ENCODE results near the gene EHBP1.

Gene EHBP1

GRCh38 chr2:62928015-62928414 is 222.5 kb downstream of the EHBP1 start:
- no peak overlapping the region for H3K9ac ChIP-seq (ENCODE audit: low read depth, low read length)
- peaks cover 3% of the 10 kb centered on the region; the same call in 1 of the 2 replicates for H3K9me3 ChIP-seq (ENCODE audit: control insufficient read depth, insufficient read depth, low read length)
- peaks cover 4% of the 10 kb centered on the region; the same call in 1 of the 2 replicates for H3K36me3 ChIP-seq (ENCODE audit: control insufficient read depth, insufficient read depth, low read length)
- H3K27ac ChIP-seq (ENCODE audit: low read depth, low read length), result no peak overlapping the region
- no peaks in the 10 kb centered on the region for H3K4me1 ChIP-seq (ENCODE audit: control insufficient read depth, insufficient read depth, low read length)
- H3K4me3 ChIP-seq (ENCODE audit: low read depth, low read length), result no peak overlapping the region
- H3K27me3 ChIP-seq (ENCODE audit: control insufficient read depth, insufficient read depth, low read length), result no peaks in the 10 kb centered on the region

GRCh38 chr2:62931536-62931935 is 226.0 kb downstream of the EHBP1 start:
- no peak overlapping the region for H3K27ac ChIP-seq (ENCODE audit: low read depth, low read length)
- no peak overlapping the region for H3K4me3 ChIP-seq (ENCODE audit: low read depth, low read length)
- no peak overlapping the region for H3K9ac ChIP-seq (ENCODE audit: low read depth, low read length)
- no peaks in the 10 kb centered on the region for H3K27me3 ChIP-seq (ENCODE audit: control insufficient read depth, insufficient read depth, low read length)
- H3K9me3 ChIP-seq (ENCODE audit: control insufficient read depth, insufficient read depth, low read length), result no peaks in the 10 kb centered on the region
- no peaks in the 10 kb centered on the region for H3K36me3 ChIP-seq (ENCODE audit: control insufficient read depth, insufficient read depth, low read length)
- peaks cover 14% of the 10 kb centered on the region for H3K4me1 ChIP-seq (ENCODE audit: control insufficient read depth, insufficient read depth, low read length)

- no peaks in the 10 kb centered on the region for H3K36me3 ChIP-seq (ENCODE audit: control insufficient read depth, insufficient read depth, low read length)
- H3K9ac ChIP-seq (ENCODE audit: low read depth, low read length), result no peak overlapping the region
- H3K27me3 ChIP-seq (ENCODE audit: control insufficient read depth, insufficient read depth, low read length), result no peaks in the 10 kb centered on the region
- no peaks in the 10 kb centered on the region for H3K9me3 ChIP-seq (ENCODE audit: control insufficient read depth, insufficient read depth, low read length)
- H3K4me1 ChIP-seq (ENCODE audit: control insufficient read depth, insufficient read depth, low read length), result peaks cover 14% of the 10 kb centered on the region
- no peak overlapping the region for H3K4me3 ChIP-seq (ENCODE audit: low read depth, low read length)
- no peak overlapping the region for H3K27ac ChIP-seq (ENCODE audit: low read depth, low read length)
Observed at GRCh38 chr2:62933398-62933917, 227.9 kb downstream of the EHBP1 start.

GRCh38 chr2:62934517-62934916 is 229.0 kb downstream of the EHBP1 start:
- Histone ChIP-seq H3K27ac (ENCODE audit: low read depth, low read length) (no peak overlapping the region), H3K4me3 (ENCODE audit: low read depth, low read length) (no peak overlapping the region), H3K27me3 (ENCODE audit: control insufficient read depth, insufficient read depth, low read length) (no peaks in the 10 kb centered on the region), H3K9me3 (ENCODE audit: control insufficient read depth, insufficient read depth, low read length) (no peaks in the 10 kb centered on the region), H3K9ac (ENCODE audit: low read depth, low read length) (no peak overlapping the region), H3K36me3 (ENCODE audit: control insufficient read depth, insufficient read depth, low read length) (no peaks in the 10 kb centered on the region), H3K4me1 (ENCODE audit: control insufficient read depth, insufficient read depth, low read length) (peaks cover 14% of the 10 kb centered on the region)

GRCh38 chr2:62938126-62938525 is 232.6 kb downstream of the EHBP1 start:
- H3K27me3 ChIP-seq (ENCODE audit: control insufficient read depth, insufficient read depth, low read length), result no peaks in the 10 kb centered on the region
- H3K4me1 ChIP-seq (ENCODE audit: control insufficient read depth, insufficient read depth, low read length), result peaks cover 14% of the 10 kb centered on the region
- H3K9ac ChIP-seq (ENCODE audit: low read depth, low read length), result no peak overlapping the region
- H3K9me3 ChIP-seq (ENCODE audit: control insufficient read depth, insufficient read depth, low read length), result no peaks in the 10 kb centered on the region
- no peak overlapping the region for H3K4me3 ChIP-seq (ENCODE audit: low read depth, low read length)
- no peak overlapping the region for H3K27ac ChIP-seq (ENCODE audit: low read depth, low read length)
- no peaks in the 10 kb centered on the region for H3K36me3 ChIP-seq (ENCODE audit: control insufficient read depth, insufficient read depth, low read length)

- Histone ChIP-seq H3K36me3 (ENCODE audit: control insufficient read depth, insufficient read depth, low read length) (0 out of 2 replicates have a peak, but pooled peaks cover 2% of the 10 kb centered on the region), H3K27me3 (ENCODE audit: control insufficient read depth, insufficient read depth, low read length) (no peaks in the 10 kb centered on the region), H3K4me1 (ENCODE audit: control insufficient read depth, insufficient read depth, low read length) (no peaks in the 10 kb centered on the region), H3K4me3 (ENCODE audit: low read depth, low read length) (no peak overlapping the region), H3K9ac (ENCODE audit: low read depth, low read length) (no peak overlapping the region), H3K27ac (ENCODE audit: low read depth, low read length) (no peak overlapping the region), H3K9me3 (ENCODE audit: control insufficient read depth, insufficient read depth, low read length) (no peaks in the 10 kb centered on the region)
Observed at GRCh38 chr2:62939735-62940491, 234.4 kb downstream of the EHBP1 start.

GRCh38 chr2:62940697-62941096 is 235.2 kb downstream of the EHBP1 start:
- Histone ChIP-seq H3K27ac (ENCODE audit: low read depth, low read length) (no peak overlapping the region), H3K27me3 (ENCODE audit: control insufficient read depth, insufficient read depth, low read length) (no peaks in the 10 kb centered on the region), H3K9me3 (ENCODE audit: control insufficient read depth, insufficient read depth, low read length) (no peaks in the 10 kb centered on the region), H3K4me1 (ENCODE audit: control insufficient read depth, insufficient read depth, low read length) (no peaks in the 10 kb centered on the region), H3K4me3 (ENCODE audit: low read depth, low read length) (no peak overlapping the region), H3K36me3 (ENCODE audit: control insufficient read depth, insufficient read depth, low read length) (0 out of 2 replicates have a peak, but pooled peaks cover 2% of the 10 kb centered on the region), H3K9ac (ENCODE audit: low read depth, low read length) (no peak overlapping the region)

GRCh38 chr2:62941413-62941812 is 235.9 kb downstream of the EHBP1 start:
- no peak overlapping the region for H3K27ac ChIP-seq (ENCODE audit: low read depth, low read length)

GRCh38 chr2:62944362-62944761 is 238.8 kb downstream of the EHBP1 start:
- Histone ChIP-seq H3K36me3 (ENCODE audit: control insufficient read depth, insufficient read depth, low read length) (peaks cover 2% of the 10 kb centered on the region; the same call in 1 of the 2 replicates), H3K4me3 (ENCODE audit: low read depth, low read length) (no peak overlapping the region), H3K27ac (ENCODE audit: low read depth, low read length) (no peak overlapping the region), H3K9me3 (ENCODE audit: control insufficient read depth, insufficient read depth, low read length) (no peaks in the 10 kb centered on the region), H3K27me3 (ENCODE audit: control insufficient read depth, insufficient read depth, low read length) (no peaks in the 10 kb centered on the region), H3K9ac (ENCODE audit: low read depth, low read length) (no peak overlapping the region), H3K4me1 (ENCODE audit: control insufficient read depth, insufficient read depth, low read length) (no peaks in the 10 kb centered on the region)

More at GRCh38 chr2:62941413-62941812, 235.9 kb downstream of the EHBP1 start:
- Histone ChIP-seq H3K9ac (ENCODE audit: low read depth, low read length) (no peak overlapping the region), H3K27me3 (ENCODE audit: control insufficient read depth, insufficient read depth, low read length) (no peaks in the 10 kb centered on the region), H3K4me1 (ENCODE audit: control insufficient read depth, insufficient read depth, low read length) (no peaks in the 10 kb centered on the region), H3K9me3 (ENCODE audit: control insufficient read depth, insufficient read depth, low read length) (no peaks in the 10 kb centered on the region), H3K36me3 (ENCODE audit: control insufficient read depth, insufficient read depth, low read length) (0 out of 2 replicates have a peak, but pooled peaks cover 2% of the 10 kb centered on the region), H3K4me3 (ENCODE audit: low read depth, low read length) (no peak overlapping the region)

- no peaks in the 10 kb centered on the region for H3K27me3 ChIP-seq (ENCODE audit: control insufficient read depth, insufficient read depth, low read length)
- no peak overlapping the region for H3K9ac ChIP-seq (ENCODE audit: low read depth, low read length)
- H3K27ac ChIP-seq (ENCODE audit: low read depth, low read length), result no peak overlapping the region
- no peak overlapping the region for H3K4me3 ChIP-seq (ENCODE audit: low read depth, low read length)
- H3K4me1 ChIP-seq (ENCODE audit: control insufficient read depth, insufficient read depth, low read length), result no peaks in the 10 kb centered on the region
- H3K36me3 ChIP-seq (ENCODE audit: control insufficient read depth, insufficient read depth, low read length), result peaks cover 2% of the 10 kb centered on the region; the same call in 1 of the 2 replicates
- no peaks in the 10 kb centered on the region for H3K9me3 ChIP-seq (ENCODE audit: control insufficient read depth, insufficient read depth, low read length)
Observed at GRCh38 chr2:62947403-62947802, 241.9 kb downstream of the EHBP1 start.

- no peak overlapping the region for H3K27ac ChIP-seq (ENCODE audit: low read depth, low read length)
- no peaks in the 10 kb centered on the region for H3K27me3 ChIP-seq (ENCODE audit: control insufficient read depth, insufficient read depth, low read length)
- no peak overlapping the region for H3K9ac ChIP-seq (ENCODE audit: low read depth, low read length)
- H3K4me3 ChIP-seq (ENCODE audit: low read depth, low read length), result no peak overlapping the region
- no peaks in the 10 kb centered on the region; the same call in 1 of the 2 replicates for H3K36me3 ChIP-seq (ENCODE audit: control insufficient read depth, insufficient read depth, low read length)
- no peaks in the 10 kb centered on the region for H3K4me1 ChIP-seq (ENCODE audit: control insufficient read depth, insufficient read depth, low read length)
- no peaks in the 10 kb centered on the region for H3K9me3 ChIP-seq (ENCODE audit: control insufficient read depth, insufficient read depth, low read length)
Observed at GRCh38 chr2:62956651-62957050, 251.1 kb downstream of the EHBP1 start.
